SK-N-SH (cell line): Measurements from ENCODE around the gene PTPRS.

ENCODE experiments used
- ELF1 ChIP-seq: IDR thresholded peaks from 2 replicates; pipeline ENCODE4 v1.4.0; 2012
- EP300 ChIP-seq, 2 experiments: IDR thresholded peaks; 2 replicates each; pipeline versions ENCODE4 v1.4.0 to v1.6.1; 2012; ENCODE audit warnings: borderline replicate concordance in 1 of 2, low read depth in 1 of 2, low read length in 1 of 2
- JUND ChIP-seq: IDR thresholded peaks from 2 replicates; pipeline ENCODE4 v1.4.0; 2012
- MXI1 ChIP-seq: IDR thresholded peaks from 2 replicates; pipeline ENCODE4 v1.6.1; 2012; ENCODE audit warnings: mild to moderate bottlenecking, low read depth, low read length, improper control_type of control experiment
- POLR2AphosphoS5 ChIP-seq: IDR thresholded peaks from 2 replicates; pipeline ENCODE4 v1.6.1; 2012; ENCODE audit warnings: low read depth, low read length
- RXRA ChIP-seq: IDR thresholded peaks from 2 replicates; pipeline ENCODE4 v1.4.0; 2012; ENCODE audit warnings: low read depth, mild to moderate bottlenecking, borderline replicate concordance
- SIN3A ChIP-seq: IDR thresholded peaks from 2 replicates; pipeline ENCODE4 v1.6.1; 2012; ENCODE audit warnings: low read depth, mild to moderate bottlenecking, low read length, moderate library complexity, borderline replicate concordance
- TF ChIP-seq, protein P1 (sequence below): fragments of 200-600 bp; sonication (generic); IDR thresholded peaks from 2 replicates; pipeline ENCODE4 v1.6.1; 2017; ENCODE audit warnings: antibody characterized with exemption, mild to moderate bottlenecking, moderate library complexity
- TF ChIP-seq, protein P2 (sequence below): IDR thresholded peaks from 2 replicates; pipeline ENCODE4 v1.4.0; 2012; ENCODE audit warnings: low read depth
- TF ChIP-seq, protein P3 (sequence below): IDR thresholded peaks from 2 replicates; pipeline ENCODE4; 2012

DNA sequence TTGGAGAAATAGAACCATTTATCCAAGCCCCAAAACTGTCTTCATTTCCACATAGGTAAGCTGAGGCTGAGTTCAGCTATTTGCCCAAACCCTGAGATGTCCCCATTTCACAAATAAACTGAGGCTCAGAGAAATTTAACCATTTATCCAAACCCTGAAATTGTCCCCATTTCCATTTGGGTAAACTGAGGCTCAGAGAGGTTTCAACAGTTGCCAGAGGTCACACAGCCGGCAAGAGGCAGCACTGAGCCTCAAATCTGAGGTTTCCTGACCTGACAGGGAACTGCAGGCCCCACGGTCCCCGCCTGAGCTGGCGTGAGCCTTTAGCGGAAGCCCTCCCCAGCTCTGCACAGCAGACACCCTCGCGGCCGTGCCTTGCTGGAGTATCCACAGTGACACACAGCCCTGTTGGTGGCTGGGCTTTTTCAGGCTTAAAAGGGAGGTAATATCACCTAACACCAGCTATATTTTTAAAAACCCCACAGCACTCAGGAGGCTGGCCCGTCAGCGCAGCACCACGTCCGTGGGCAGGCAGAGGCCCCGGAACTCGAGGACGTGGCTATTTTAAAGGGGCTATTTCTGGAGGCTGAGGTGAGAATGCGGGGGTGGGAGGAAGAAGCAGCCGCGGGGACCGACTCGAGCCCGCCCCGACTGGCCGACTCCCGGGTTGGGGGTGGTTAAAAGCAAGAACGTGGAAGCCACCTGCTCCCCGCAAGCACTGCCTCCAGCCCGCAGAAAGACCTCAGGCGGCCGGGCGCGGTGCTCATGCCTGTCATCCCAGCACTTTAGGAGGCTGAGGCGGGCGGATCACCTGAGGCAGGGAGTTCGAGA is 18.5 kb downstream of the PTPRS start:
- TF ChIP-seq, protein P1, sequence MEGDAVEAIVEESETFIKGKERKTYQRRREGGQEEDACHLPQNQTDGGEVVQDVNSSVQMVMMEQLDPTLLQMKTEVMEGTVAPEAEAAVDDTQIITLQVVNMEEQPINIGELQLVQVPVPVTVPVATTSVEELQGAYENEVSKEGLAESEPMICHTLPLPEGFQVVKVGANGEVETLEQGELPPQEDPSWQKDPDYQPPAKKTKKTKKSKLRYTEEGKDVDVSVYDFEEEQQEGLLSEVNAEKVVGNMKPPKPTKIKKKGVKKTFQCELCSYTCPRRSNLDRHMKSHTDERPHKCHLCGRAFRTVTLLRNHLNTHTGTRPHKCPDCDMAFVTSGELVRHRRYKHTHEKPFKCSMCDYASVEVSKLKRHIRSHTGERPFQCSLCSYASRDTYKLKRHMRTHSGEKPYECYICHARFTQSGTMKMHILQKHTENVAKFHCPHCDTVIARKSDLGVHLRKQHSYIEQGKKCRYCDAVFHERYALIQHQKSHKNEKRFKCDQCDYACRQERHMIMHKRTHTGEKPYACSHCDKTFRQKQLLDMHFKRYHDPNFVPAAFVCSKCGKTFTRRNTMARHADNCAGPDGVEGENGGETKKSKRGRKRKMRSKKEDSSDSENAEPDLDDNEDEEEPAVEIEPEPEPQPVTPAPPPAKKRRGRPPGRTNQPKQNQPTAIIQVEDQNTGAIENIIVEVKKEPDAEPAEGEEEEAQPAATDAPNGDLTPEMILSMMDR: no peak
- no peak for TF ChIP-seq JUND
- TF ChIP-seq SIN3A: no peak
- TF ChIP-seq EP300 (IDR thresholded peaks at IDR 0.05; ENCODE audit: borderline replicate concordance in 1 of 2, low read depth in 1 of 2, low read length in 1 of 2): no peak
- TF ChIP-seq POLR2AphosphoS5: no peak
- no peak for TF ChIP-seq MXI1
- TF ChIP-seq, protein P2, sequence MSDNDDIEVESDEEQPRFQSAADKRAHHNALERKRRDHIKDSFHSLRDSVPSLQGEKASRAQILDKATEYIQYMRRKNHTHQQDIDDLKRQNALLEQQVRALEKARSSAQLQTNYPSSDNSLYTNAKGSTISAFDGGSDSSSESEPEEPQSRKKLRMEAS: no peak
- TF ChIP-seq ELF1: no peak
- TF ChIP-seq RXRA: no peak
- TF ChIP-seq, protein P3, sequence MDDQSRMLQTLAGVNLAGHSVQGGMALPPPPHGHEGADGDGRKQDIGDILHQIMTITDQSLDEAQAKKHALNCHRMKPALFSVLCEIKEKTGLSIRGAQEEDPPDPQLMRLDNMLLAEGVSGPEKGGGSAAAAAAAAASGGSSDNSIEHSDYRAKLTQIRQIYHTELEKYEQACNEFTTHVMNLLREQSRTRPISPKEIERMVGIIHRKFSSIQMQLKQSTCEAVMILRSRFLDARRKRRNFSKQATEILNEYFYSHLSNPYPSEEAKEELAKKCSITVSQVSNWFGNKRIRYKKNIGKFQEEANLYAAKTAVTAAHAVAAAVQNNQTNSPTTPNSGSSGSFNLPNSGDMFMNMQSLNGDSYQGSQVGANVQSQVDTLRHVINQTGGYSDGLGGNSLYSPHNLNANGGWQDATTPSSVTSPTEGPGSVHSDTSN: no peak
